ENCODE measurements around the gene CRABP1. TPM values are rescaled to one million over a fixed set of nuclear protein-coding genes. Genes with fewer than 3 reads are reported as not detected.

Gene CRABP1
- 10.5 TPM for total RNA-seq

DNA sequence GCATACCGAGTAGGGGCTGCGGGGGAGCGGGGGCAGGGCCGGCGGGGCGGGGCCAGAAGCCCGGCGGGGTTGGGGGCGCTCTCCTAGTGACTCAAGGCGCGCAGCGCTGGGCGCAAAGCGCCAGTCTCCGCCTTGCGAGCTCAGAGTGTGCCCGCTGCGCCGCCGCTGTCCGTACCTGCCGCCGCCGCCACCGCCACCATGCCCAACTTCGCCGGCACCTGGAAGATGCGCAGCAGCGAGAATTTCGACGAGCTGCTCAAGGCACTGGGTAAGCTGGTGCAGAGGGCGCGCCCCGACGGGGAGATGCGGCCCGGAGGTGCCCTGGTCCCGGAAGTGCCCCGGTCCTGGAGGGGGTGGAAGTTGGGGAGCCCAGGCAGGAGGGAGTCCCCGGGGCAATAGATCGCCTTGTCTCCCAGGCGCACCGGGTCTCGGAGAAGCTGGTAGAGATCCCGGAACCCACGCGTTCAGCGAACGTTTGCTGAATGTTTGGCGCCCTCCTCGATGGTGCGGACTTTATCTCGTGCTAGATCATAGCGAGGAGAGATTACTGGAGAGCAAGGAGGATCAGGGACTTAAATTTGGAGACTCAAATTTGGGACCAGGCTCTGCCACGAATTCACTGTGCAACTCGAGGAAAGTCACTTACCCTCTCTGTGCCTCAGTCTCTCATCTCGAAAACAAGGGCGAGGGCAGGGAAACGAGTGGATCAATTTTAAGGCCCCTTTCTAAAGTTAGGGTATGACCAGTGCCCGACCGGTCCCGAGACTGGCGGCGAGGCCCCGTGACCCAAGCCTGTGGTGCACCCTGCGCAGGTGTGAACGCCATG lies at the start of gene CRABP1:
CRABP1 (plus strand) TSS at position 123 of the 826 bp plus-strand sequence; CDS start at position 199, 76 bp downstream.
- no peak for DNase-seq

DNA sequence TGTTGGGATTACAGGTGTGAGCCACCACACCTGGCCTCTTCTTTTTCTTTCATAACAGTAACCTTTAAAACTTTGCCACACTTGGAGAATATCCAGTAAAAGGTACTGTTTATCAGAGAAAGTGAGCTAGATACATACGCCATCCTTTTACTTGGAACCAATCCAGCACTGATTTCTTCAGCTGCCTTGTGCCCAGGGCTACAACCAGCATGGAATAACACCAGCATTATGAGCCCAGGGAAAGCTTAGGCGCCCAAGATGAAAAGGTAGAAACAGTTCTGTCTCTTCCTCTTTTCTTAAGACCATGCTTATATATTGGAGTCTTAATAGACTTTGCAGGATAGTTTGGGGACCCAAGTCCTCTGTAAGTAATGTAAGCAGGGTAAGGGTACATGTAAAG lies 49.1 kb upstream of the CRABP1 start:
- DNase-seq, result no peak

DNA sequence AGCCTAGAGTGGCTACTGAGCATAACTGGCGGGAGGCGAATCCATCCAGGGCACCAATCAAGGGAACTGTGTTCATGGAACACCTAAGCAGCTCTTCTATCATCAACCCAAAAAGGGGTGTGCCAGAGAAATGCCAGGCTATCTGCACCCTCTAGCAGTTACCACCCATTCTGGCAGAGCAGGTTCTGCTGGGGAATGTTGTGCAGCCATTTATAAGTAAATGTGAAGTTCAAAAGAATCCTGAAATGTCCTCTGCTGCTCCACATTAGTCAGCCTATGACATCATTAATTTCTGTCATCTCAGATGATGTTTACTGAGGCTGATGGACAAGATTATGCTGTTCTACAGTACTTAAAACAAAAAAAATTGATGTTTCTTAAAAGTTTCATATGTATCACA lies 48.5 kb upstream of the CRABP1 start:
- no peak for DNase-seq

DNA sequence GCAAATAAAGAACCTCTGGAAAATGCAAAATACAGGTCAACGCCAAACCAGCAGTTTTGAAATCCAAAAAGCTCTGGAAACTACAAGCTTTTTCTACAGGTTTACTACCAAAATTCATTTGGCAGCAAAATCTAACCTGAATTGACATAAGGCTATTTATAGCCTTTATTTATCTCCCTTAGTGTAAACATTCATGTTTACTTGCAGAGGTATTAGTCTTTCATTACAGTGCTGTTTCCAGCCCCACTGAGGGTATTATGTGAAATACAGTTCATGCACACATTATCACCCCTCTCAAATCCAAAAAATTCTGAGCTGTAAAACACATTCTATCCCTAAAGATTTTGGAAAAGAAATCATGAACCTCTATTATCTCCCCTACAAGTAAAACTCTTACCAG lies 47.9 kb upstream of the CRABP1 start:
- DNase-seq, result no peak

DNA sequence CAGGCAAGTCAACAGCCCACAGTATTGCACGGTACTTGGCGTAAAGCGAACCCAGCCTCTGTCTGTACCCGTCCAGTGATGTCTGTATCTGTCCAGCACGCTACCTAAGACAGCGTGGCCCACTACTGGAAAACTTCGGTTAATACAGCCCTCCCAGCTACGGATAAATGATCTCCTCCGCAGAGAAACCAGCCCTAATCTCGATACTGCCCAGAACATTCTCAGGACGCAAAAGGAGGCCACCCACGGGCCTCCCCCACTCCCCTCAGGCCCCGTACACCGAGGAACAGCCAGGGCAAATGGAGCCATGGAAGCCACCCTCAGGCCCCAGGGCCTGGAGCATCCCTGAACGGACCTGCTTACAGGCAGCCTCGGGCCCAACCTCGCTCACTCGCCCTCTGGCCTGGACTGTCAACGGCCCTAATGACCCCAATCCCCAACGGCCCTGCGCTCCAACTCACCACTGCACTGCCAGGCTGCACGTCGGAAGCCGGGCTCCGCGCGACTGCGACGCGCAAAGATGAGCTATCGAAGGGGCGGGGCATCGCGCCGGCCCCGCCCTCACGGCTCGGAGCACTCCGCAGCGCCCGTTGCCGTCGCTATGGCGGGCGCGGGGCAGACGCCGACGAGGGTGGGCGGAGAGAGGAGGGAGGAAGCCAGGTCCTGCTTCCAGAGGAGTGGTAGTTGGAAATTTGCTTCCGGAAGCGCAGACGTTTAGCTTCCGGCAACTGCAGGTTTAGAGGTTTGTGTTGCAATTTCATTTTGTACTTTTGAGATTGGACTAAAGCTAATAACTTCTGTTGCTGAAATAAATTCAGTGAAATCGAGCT lies 40.8 kb upstream of the CRABP1 start, which contains the start of gene SKIC8:
SKIC8 (minus strand) TSS at position 509 of the 830 bp plus-strand sequence. CDS start 3,923 bp downstream, outside the sequence.
- DNase-seq, result peak; percentile 86

DNA sequence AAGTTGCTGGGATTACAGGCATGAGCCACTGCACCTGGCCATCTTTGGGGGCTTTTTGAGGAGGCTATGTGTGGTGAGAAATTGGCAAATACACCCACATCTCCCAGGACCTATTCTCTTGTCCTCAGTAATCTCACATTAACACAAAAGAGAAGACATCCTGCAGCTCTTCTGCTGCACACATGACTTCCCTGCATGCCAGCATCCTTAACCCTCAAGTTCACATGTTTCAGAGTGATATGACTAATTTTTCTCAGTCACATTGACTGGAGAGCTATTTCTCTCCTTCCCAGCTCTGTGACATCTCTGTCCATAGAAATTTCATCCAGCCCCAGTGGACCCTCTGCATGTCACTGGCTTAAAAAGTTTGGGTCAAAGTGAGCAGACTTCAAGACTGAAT lies 38.8 kb upstream of the CRABP1 start:
- DNase-seq, result no peak

DNA sequence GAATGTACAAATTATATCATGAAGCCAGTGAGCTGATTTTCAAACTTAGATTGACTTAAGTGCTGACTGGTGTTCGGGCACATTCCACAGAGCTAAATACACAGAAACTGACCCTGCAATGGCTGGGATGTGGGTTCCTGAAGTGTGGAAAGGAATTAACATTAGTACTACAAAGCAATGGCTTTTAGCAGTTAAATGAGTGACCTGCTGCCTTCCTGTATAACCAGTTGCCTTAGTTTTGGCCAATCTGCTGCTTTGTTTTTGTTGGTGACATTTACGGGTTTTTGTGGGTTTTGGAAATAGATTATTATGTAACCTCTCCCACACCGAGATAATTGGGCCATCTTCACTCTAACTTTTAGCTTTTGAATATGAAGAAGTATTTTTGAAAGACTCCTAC lies 38.3 kb upstream of the CRABP1 start:
- no peak for DNase-seq

DNA sequence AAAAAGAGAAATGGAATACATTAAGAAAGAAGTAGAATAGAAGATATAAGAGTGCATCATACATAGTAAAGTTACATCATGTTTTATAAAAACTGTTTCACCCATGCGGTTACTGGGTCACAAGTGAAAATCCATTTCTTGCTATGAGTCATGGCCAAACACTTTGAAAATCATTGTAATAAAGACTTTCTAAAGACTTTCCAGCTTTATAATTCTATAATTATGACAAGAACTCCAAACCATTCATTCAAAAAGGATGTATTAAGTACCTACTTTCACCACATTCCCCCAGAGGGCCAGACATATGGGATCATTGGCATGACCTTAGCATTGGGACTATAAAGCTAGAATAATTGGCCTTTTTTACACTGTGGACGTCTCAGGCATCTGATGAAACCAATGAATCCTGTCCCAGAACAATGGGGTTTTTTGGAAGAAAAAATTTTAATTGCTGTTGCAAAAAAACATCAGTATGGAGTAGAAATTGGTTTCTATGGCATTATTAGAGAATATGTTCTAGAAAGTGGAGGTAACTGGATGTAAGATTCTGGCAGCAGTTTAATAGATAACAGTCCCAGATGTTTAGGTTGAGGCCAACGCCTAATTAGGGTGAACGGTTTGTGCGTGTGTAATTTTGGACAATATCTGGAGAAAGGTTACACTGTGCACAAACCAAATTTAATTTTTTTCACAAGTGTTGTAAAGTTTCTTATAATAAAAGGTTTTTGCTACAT lies 37.4 kb upstream of the CRABP1 start:
- DNase-seq, result no peak

DNA sequence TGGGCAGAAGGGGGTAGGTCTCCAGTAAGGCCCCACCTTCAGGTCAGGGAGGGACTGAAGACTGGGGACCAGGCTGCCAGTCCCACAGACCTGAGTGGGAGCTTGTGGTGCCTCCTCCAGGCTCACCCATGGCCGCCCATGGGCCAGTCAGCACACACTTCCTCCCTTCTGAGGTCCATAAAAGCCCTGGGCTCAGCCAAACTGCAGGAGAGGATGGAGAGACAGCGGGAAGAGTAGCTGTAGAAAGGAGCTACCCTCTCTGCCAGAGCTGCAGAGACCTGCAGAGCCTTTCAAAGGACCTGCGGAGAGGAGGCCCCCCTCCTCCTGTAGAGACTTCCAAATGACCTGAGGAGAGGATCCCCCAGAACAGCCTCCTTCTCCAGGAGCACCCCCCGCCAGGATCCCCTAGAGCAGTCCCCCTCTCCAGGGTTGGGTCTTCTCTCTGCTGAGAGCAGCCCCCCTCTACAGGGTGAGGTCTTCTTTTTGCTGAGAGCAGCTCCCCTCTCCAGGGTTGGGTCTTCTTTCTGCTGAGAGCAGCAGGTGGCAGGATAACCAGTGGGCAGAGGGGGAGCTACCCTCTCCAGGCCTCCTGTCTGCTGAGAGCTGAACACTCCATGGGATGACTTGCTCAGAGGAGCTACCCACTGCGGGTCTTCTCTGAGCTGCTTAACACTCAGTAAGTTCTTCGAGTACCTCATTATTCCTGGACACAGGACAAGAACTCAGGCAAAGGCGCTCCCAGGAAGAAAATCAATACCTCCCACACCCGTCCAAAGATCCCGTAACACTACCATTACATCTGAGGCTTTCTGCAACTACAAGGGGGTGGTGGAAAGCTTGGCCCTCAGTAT lies 35.7 kb upstream of the CRABP1 start:
- DNase-seq, result no peak

DNA sequence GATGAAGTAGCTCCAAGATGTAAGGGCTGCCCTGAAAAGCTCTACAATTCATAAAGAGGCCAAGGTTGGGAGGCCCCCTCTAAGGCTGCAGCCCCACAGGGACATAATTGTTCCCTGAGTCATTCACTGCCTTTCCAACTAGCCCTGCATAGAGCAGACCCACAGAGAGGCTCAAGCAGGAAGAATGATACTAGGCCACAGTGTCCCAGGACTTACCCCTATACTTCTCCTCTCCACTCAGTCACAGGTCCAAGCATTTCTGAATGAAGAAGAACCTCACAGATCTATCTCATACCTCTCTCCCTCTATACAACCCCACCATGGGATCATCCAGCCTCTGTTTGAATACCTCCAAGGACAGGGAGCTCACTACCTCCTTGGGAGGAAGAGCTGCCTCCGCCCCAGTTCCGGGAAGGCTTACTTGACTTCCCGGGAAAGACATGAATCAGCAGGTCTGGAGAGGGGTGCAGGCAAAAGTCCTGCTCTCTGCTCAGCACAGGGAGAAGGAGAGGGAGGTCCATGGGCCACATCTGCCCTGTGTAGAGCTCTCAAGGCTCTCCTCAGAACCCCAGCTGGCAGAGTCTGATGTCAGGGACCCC lies 33.9 kb upstream of the CRABP1 start:
- no peak for DNase-seq

DNA sequence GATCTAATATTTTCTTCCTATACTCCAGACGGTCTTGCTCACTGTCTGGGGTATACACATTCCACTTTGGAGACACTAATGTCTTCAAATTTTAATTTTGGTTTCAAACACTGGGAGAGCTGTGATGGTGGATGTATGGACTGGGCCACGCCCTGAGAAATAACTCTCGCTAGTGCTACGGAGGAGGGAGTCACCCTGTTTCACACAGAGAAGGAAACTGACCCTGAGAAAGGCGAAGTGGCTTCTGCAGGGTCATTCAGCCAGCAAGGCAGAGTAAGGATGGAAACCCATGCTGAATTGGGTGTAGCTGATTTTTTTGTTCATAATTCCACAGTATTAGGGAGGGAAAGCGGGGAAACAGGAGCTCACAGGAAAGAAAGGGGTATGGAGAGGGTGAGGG lies 32.2 kb upstream of the CRABP1 start:
- DNase-seq, result no peak

DNA sequence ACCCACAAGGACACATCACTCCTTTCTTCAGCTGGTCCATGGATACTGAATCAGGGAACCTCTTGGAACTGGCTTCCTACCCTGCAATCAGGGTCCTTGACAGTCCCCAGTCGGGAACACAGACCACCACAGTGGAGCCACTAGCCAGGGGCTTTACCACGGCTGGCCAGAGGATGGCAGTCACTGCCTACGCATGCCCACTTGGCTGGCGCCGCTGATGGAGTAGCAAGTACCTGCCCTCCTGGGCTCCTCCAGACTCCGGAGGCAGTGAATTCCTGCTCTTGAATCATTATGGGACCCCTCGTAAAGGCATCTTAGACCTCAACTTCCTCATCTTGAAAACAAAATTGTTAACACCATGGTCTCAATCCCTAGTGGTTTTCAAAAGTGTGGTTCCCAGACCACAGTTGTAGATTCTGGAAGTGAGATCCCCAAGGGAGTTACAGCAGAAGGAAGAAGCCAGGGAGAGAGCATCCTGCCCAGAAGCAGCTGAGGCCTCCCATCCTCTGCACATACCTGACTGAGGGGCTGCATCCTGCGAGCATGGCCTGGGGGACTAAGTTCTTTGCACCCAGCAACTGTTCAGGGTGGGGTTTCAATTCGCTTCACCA lies 31.6 kb upstream of the CRABP1 start:
- DNase-seq, result peak; percentile 31

DNA sequence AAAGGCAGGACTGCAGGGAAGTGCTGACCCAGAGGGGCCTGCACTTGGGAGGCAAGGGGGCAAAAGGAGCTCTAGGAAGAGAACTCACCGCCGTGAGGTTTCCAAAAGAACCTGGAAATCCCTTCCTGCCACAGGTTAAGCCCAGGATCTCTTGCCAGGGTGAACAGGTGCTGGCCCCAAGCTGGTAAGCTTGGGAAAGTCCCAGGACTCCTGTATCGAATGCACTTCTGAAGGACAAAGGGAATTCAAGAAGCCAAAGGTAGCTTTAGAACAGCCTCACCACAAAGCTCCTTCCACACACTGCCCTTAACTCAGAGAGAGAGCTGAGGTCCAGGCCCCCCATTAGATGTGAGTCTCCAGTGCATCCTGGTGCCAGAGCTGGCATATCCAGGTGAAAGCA lies 28.9 kb upstream of the CRABP1 start:
- DNase-seq, result no peak

DNA sequence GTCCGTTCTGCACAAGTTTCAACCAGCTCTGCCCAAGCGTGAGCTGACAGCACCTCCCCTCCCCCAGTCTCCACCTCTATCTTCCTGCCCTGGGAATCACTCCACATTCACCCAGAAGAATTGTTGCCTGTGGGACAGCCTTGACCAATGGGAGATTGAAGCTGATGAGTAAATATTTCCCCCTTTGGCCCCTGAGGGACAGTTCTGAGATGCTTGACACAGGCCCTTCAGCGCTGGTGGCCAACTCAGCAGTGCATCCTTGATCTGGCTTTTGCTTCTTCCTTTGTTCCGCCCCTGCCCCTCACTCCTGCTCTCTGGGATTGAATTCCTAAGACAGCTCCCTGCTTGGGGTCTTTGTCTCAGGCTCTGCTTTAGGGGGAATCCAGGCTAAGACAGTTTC lies 27.6 kb upstream of the CRABP1 start:
- DNase-seq, result no peak

DNA sequence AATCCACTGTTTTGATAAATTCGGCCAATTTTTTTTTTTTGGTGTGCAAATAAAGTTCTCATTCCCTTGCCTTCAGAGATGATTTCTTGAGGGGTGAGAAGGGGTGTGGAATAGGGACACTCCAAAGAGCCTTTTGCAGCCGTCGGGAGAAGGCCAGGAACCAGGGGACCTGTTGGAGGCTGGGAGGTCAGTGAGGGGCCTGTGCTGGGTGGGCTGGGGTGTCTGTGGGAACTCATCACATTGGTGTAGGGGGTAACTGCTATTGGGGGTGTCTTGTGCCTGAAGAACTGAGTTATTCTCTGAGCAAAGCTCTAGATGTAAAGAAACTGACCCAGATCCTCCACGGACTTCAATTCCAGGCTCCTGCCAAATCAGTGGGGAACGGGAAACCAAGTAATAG lies 27.2 kb upstream of the CRABP1 start:
- DNase-seq, result no peak

DNA sequence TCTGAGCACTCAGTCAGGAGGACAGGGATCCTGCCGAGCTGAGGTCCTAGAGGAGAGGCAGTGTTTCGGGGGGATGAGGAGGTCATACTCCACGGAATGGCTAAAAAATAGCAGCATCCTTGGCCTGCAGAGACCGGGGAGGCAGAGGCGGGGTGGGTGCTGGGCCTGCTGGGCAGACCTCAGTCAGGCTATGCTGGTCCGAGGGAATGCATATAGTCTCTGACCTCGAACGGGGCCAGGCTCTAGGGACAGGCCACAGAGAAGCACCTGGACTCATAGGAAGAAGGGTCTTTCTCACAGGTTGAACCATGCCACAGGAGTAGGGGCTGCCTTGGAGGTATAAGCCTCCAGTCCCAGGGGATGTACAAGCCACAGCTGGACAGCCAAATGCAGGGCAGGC lies 26.8 kb upstream of the CRABP1 start:
- DNase-seq, result no peak

DNA sequence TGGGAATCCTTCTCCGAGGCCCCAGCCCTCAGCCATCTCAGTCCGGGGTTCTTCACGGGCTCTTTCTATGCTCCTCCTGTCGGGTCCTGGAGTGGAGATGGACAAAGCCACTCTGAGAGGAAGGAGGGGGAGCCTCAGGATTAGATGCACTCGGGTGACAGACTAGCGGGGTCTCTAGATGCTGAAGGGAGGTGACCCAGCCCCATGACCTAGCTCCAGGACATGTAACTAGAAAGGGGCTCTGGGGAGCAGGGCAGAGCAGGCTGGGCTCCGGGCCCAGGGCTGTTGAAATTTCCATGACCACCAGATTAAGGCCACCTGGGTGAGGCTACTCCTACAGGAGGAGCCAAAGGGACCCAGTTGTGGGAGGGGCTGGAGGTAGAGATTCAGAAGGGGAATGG lies 26.0 kb upstream of the CRABP1 start:
- no peak for DNase-seq

DNA sequence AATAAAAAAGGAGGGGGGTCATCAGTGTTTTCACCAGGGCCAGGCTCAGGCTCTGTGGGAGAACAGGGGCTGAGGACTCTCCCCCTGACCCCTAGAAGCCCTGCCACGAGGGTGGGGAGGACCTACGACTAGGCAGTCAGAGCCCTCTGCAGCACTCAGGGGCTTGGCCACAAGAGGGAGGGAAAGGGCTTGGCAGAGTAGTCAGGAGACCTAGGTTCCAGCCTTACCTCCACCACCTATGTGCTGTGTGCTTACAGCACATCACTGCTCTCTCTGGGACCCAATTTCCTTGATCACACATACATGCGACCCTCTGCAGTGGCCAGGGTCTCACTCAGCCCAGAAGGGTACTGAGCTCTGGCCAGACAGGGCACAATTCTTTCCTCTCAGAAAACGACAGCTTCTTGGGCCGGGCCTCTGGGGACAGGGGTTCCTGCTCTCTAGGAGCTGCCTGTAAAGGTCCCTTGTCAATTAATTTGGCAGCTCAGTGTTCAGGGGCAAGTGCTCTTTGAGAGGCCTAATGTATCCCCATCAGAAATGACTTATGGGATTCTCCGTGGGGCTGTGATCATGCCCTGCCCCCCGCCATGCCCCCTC lies 24.4 kb upstream of the CRABP1 start:
- DNase-seq, result no peak

DNA sequence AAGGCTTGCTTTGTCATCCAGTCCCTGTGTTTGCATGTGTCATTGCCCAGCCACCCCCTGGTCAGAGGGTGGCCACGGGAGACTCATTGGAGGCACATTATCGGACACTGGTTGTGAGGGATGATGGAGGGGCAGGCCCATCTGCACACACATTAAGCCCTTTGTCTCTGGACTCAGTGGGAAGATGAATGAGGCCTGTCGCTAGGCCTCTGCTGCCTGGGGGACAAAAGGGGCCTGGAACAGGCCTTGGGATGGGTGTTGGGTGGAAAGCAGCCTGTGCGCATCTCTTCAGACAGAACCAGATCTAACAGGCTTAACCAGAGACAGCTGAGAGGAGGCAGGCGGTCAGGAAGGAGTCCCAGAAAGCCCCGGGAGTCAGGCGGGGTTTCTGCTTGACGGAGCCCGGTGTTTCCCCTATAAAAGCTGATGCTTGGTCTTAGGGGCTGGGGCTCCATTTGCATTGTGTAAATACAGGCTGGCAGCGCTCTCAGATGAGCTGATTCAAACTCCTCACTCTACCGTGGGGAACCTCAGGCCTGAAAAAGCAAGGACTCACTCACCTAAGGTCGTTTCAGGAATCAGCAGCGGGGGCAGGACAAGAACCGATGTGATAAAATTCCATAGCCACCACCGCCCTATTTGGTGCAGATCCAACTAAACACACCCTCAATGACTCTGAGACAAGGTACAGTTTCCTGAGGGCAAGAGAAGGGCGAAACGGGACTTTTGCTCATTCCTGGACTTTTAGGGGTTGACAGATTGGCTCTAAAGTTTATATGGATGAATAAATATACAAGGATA lies 23.7 kb upstream of the CRABP1 start:
- DNase-seq, result peak; percentile 55
